Loucy (cell line): ENCODE measurements around the gene CERS2.

Source experiments
- EZH2phosphoT487 ChIP-seq: fragments of 200-600 bp; IDR thresholded peaks from 2 replicates; pipeline ENCODE4 v1.6.1; 2018; ENCODE audit warnings: antibody characterized with exemption, mild to moderate bottlenecking, moderate library complexity, borderline replicate concordance
- TF ChIP-seq, protein P1 (sequence below): fragments of 200-600 bp; sonication (generic); conservative IDR thresholded peaks from 2 replicates; pipeline ENCODE4 v1.5.1; 2014; ENCODE audit warnings: mild to moderate bottlenecking, antibody characterized with exemption, low read length

DNA sequence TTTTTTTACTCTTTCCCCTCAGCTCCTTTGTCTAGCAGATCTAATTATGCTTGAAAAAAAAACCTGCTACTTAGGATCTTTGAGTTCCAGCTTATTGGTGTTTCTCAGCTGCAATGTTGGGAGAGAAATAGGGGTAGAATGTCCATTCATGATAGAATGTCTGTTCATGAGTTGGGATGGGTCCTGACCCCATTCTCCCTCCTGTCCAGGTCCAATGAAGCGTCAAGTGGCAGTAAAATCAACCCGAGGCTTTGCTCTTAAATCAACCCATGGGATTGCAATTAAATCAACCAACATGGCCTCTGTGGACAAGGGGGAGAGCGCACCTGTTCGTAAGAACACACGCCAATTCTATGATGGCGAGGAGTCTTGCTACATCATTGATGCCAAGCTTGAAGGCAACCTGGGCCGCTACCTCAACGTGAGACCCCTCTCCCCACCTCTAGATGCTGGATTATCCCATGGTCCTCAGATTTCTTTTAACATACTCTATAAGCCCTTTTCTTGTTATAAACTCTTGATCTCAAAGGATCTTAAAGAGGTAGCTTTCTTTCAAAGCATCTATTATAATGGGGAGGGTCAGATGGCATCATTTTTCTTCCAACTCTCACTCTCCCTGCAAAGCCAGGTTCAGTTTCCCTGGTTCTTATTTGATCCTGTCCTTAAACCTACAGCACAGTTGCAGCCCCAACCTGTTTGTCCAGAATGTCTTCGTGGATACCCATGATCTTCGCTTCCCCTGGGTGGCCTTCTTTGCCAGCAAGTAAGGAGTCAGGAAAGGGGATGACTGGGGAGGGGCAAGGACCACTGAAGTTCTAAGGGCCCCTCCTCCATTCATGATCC, 11.1 kb downstream of the CERS2 start:
- TF ChIP-seq, protein P1, sequence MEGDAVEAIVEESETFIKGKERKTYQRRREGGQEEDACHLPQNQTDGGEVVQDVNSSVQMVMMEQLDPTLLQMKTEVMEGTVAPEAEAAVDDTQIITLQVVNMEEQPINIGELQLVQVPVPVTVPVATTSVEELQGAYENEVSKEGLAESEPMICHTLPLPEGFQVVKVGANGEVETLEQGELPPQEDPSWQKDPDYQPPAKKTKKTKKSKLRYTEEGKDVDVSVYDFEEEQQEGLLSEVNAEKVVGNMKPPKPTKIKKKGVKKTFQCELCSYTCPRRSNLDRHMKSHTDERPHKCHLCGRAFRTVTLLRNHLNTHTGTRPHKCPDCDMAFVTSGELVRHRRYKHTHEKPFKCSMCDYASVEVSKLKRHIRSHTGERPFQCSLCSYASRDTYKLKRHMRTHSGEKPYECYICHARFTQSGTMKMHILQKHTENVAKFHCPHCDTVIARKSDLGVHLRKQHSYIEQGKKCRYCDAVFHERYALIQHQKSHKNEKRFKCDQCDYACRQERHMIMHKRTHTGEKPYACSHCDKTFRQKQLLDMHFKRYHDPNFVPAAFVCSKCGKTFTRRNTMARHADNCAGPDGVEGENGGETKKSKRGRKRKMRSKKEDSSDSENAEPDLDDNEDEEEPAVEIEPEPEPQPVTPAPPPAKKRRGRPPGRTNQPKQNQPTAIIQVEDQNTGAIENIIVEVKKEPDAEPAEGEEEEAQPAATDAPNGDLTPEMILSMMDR: no peak
- TF ChIP-seq EZH2phosphoT487: no peak
